Suprapubic skin (tissue), 3 donors: ENCODE measurements around the gene INMT.

ENCODE experiments used
- EP300 ChIP-seq: sonication (generic); formaldehyde crosslinking; IDR thresholded peaks from one replicate; pipeline ENCODE4 v1.6.1; 2017; ENCODE audit warnings: antibody characterized with exemption
- POLR2A ChIP-seq, 2 donors: fragments of 450-650 bp; IDR thresholded peaks; one replicate each; pipeline ENCODE4 v1.6.1; 2017; ENCODE audit warnings: antibody characterized with exemption in 2 of 2, mild to moderate bottlenecking in 2 of 2, moderate library complexity in 2 of 2
- TF ChIP-seq, protein P1 (sequence below), 2 donors: fragments of 200-600 bp in 1 of 2; fragments of 450-650 bp in 1 of 2; sonication (generic) in 1 of 2; IDR thresholded peaks; one replicate each; pipeline ENCODE4 v1.5.1; 2016 to 2019; ENCODE audit warnings: antibody characterized with exemption in 2 of 2, mild to moderate bottlenecking in 1 of 2, moderate library complexity in 1 of 2

- TF ChIP-seq, protein P1, sequence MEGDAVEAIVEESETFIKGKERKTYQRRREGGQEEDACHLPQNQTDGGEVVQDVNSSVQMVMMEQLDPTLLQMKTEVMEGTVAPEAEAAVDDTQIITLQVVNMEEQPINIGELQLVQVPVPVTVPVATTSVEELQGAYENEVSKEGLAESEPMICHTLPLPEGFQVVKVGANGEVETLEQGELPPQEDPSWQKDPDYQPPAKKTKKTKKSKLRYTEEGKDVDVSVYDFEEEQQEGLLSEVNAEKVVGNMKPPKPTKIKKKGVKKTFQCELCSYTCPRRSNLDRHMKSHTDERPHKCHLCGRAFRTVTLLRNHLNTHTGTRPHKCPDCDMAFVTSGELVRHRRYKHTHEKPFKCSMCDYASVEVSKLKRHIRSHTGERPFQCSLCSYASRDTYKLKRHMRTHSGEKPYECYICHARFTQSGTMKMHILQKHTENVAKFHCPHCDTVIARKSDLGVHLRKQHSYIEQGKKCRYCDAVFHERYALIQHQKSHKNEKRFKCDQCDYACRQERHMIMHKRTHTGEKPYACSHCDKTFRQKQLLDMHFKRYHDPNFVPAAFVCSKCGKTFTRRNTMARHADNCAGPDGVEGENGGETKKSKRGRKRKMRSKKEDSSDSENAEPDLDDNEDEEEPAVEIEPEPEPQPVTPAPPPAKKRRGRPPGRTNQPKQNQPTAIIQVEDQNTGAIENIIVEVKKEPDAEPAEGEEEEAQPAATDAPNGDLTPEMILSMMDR (IDR thresholded peaks at IDR 0.05), result no peak
- TF ChIP-seq EP300 (no peak), POLR2A (IDR thresholded peaks at IDR 0.05) (no peak)
Measured at GRCh38 chr7:30728591-30729100, 23.3 kb upstream of the INMT start.
